ENCODE results near the gene MYO3B.

The MYO3B gene

DNA sequence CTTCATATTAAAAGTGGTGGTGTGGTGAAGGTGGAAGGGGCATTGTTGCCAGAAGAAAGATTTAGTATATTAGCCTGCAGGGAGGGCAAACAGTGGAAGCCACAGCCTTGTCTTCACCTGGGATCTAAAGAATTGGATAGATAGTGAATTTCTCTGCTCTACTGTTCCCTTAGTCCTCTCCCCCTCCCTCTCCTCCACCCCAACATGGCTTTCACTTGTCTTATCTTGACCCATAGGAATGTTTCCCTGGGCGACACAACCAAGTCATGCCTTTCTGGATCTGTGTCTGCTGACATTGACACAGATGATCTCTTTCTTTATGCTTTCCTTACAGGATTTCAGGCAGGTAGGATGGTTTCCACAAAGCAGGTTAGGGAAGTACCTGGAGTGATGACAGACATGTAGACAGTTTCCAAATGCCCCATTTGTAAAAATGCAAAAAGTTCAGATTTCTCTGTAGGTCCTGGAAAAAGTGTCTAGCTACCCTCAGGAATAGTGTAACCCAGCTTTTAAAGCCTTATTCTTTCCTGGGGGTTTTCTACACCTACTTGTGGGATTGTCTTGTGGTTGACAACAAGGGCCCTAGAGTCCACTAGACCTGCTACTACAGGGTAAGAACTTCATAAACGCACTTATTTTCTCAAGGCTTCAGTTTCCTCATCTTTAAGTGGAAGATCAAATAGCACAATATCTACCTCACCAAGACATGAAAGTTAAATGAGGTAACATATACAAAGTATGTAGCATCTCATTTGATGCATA is 353.0 kb downstream of the MYO3B start:
- H2BK12ac ChIP-seq (ENCODE audit: low read length), result no peak overlapping the region
- H3K9me3 ChIP-seq (ENCODE audit: insufficient read depth, low read depth, low read length), result no peaks in the 10 kb centered on the region
- H2BK5ac ChIP-seq (ENCODE audit: low read depth, low read length, poor library complexity), result no peak overlapping the region
- H2AFZ ChIP-seq (ENCODE audit: insufficient read depth, low read length, poor library complexity), result no peak overlapping the region
- H2AK5ac ChIP-seq (ENCODE audit: low read length), result no peak overlapping the region
- H3K27me3 ChIP-seq (ENCODE audit: insufficient read depth, low read length), result no peaks in the 10 kb centered on the region
- H3K27ac ChIP-seq (ENCODE audit: low read depth, low read length), result no peak overlapping the region
- WGBS (ENCODE audit: extremely low coverage, insufficient coverage, insufficient read length), result no CpG with 5 or more reads among the region's 2 CpGs
- no peak overlapping the region for H3K23ac ChIP-seq (ENCODE audit: low read length)
- H3K14ac ChIP-seq (ENCODE audit: low read length), result no peak overlapping the region
- H3K4ac ChIP-seq (ENCODE audit: low read depth, low read length), result no peak overlapping the region
- no peak overlapping the region for H4K8ac ChIP-seq (ENCODE audit: low read depth, low read length)
- H4K12ac ChIP-seq (ENCODE audit: low read depth, low read length), result no peak overlapping the region
- no peak overlapping the region for H3K4me3 ChIP-seq (ENCODE audit: low read depth, low read length)
- H3K9ac ChIP-seq (ENCODE audit: low read length), result no peak overlapping the region
- no peaks in the 10 kb centered on the region for H3K79me2 ChIP-seq (ENCODE audit: control insufficient read depth, insufficient read depth, low read length, poor library complexity)
- no peak for DNase-seq
- H3K4me2 ChIP-seq (ENCODE audit: low read length), result no peak overlapping the region
- H2BK120ac ChIP-seq (ENCODE audit: insufficient read depth, low read length, poor library complexity), result no peak overlapping the region
- no peak overlapping the region for H4K91ac ChIP-seq (ENCODE audit: low read depth, low read length)
- no peaks in the 10 kb centered on the region for H3K4me1 ChIP-seq (ENCODE audit: control insufficient read depth in 1 of 2, insufficient read depth in 2 of 2, low read length in 2 of 2)
- H3K79me1 ChIP-seq (ENCODE audit: low read length), result no peaks in the 10 kb centered on the region
- no peaks in the 10 kb centered on the region for H3K36me3 ChIP-seq (ENCODE audit: control insufficient read depth in 1 of 2, insufficient read depth in 2 of 2, low read length in 2 of 2)
- no peak overlapping the region for H3K18ac ChIP-seq (ENCODE audit: low read length)

DNA sequence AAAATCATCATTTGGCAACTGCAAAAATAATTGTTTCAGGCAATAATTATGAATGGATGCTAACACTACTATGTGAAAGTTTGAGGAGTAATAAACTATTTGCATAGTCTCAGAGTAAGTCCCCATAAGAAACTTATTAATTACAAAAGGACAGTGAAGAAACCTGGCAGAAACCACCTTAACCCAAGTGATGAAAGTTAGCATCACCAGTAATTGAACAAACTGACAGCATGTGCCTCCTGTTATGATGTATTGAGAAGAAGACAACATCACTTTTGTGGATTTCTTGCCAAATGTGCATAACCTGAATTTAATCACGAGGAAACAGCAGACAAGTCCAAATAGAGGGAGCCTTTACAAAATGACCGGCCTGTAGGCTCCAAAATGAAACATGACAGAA is 353.9 kb downstream of the MYO3B start:
- Histone ChIP-seq H3K36me3 (ENCODE audit: control insufficient read depth in 1 of 2, insufficient read depth in 2 of 2, low read length in 2 of 2) (no peaks in the 10 kb centered on the region), H2AK5ac (ENCODE audit: low read length) (no peak overlapping the region), H2AFZ (ENCODE audit: insufficient read depth, low read length, poor library complexity) (no peak overlapping the region), H3K27me3 (ENCODE audit: insufficient read depth, low read length) (no peaks in the 10 kb centered on the region), H3K23ac (ENCODE audit: low read length) (no peak overlapping the region), H3K9ac (ENCODE audit: low read length) (no peak overlapping the region), H3K4me1 (ENCODE audit: control insufficient read depth in 1 of 2, insufficient read depth in 2 of 2, low read length in 2 of 2) (no peaks in the 10 kb centered on the region), H2BK120ac (ENCODE audit: insufficient read depth, low read length, poor library complexity) (no peak overlapping the region), H3K14ac (ENCODE audit: low read length) (no peak overlapping the region), H4K12ac (ENCODE audit: low read depth, low read length) (no peak overlapping the region), H4K8ac (ENCODE audit: low read depth, low read length) (no peak overlapping the region), H3K9me3 (ENCODE audit: insufficient read depth, low read depth, low read length) (no peaks in the 10 kb centered on the region), H3K79me1 (ENCODE audit: low read length) (no peaks in the 10 kb centered on the region), H3K4ac (ENCODE audit: low read depth, low read length) (no peak overlapping the region), H2BK5ac (ENCODE audit: low read depth, low read length, poor library complexity) (no peak overlapping the region), H3K4me3 (ENCODE audit: low read depth, low read length) (no peak overlapping the region), H3K79me2 (ENCODE audit: control insufficient read depth, insufficient read depth, low read length, poor library complexity) (no peaks in the 10 kb centered on the region), H3K27ac (ENCODE audit: low read depth, low read length) (no peak overlapping the region), H3K18ac (ENCODE audit: low read length) (no peak overlapping the region), H3K4me2 (ENCODE audit: low read length) (no peak overlapping the region), H2BK12ac (ENCODE audit: low read length) (no peak overlapping the region), H4K91ac (ENCODE audit: low read depth, low read length) (no peak overlapping the region)
- no peak for DNase-seq
- WGBS (ENCODE audit: extremely low coverage, insufficient coverage, insufficient read length), result no CpG with 5 or more reads among the region's 2 CpGs

DNA sequence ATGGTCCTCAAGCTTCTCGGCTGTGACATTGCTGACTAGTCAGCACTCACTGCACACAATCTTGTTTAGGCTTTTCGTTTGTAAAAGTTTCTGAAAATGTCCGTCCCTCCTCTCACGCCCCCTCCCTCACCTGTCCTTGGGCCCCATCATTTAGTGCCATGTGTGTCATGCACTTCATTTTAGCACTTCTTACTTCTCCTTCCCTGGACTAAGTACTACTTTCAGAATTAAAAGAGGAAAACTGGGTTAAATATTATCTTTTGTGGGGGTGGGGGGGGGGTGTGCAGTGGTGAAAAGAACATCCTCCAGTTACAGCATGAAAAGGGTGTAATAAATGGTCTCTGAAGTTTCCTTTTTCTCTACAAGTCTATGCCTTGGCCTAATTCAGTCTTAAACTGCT is 355.2 kb downstream of the MYO3B start:
- no peak for DNase-seq
- H3K18ac ChIP-seq (ENCODE audit: low read length), result no peak overlapping the region

DNA sequence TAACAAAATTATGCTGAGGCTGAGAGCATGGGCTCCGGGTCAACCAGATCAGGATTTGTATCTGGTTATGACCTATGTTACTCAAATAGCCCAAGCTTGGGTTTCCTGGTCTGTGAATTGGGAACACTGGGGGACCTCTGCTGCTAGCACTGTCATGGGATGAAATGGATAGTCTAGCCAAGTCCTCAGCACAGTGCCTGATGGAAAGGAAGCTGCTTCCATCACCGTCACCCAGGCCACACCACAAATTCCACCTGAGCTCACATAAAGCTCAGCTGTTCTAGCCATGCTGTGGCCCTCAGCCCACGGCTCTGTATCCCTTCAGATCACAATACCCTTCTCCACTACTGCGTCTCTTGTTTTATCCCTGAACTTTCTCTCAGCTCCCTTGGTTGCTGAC is 357.6 kb downstream of the MYO3B start:
- H4K8ac ChIP-seq (ENCODE audit: low read depth, low read length), result no peak overlapping the region
- H4K12ac ChIP-seq (ENCODE audit: low read depth, low read length), result no peak overlapping the region
- no peak overlapping the region for H3K23ac ChIP-seq (ENCODE audit: low read length)
- DNase-seq, result no peak
- H3K9me3 ChIP-seq (ENCODE audit: insufficient read depth, low read depth, low read length), result no peaks in the 10 kb centered on the region
- no peak overlapping the region for H3K9ac ChIP-seq (ENCODE audit: low read length)
- no peak overlapping the region for H2AK5ac ChIP-seq (ENCODE audit: low read length)
- H3K14ac ChIP-seq (ENCODE audit: low read length), result no peak overlapping the region
- H3K36me3 ChIP-seq (ENCODE audit: control insufficient read depth in 1 of 2, insufficient read depth in 2 of 2, low read length in 2 of 2), result no peaks in the 10 kb centered on the region
- H3K27me3 ChIP-seq (ENCODE audit: insufficient read depth, low read length), result no peaks in the 10 kb centered on the region
- H3K18ac ChIP-seq (ENCODE audit: low read length), result no peak overlapping the region
- no CpG with 5 or more reads among the region's 4 CpGs for WGBS (ENCODE audit: extremely low coverage, insufficient coverage, insufficient read length)
- no peak overlapping the region for H2BK5ac ChIP-seq (ENCODE audit: low read depth, low read length, poor library complexity)
- no peak overlapping the region for H3K4ac ChIP-seq (ENCODE audit: low read depth, low read length)
- H2BK120ac ChIP-seq (ENCODE audit: insufficient read depth, low read length, poor library complexity), result no peak overlapping the region
- no peaks in the 10 kb centered on the region for H3K79me2 ChIP-seq (ENCODE audit: control insufficient read depth, insufficient read depth, low read length, poor library complexity)
- H3K4me1 ChIP-seq (ENCODE audit: control insufficient read depth in 1 of 2, insufficient read depth in 2 of 2, low read length in 2 of 2), result no peaks in the 10 kb centered on the region
- no peak overlapping the region for H3K27ac ChIP-seq (ENCODE audit: low read depth, low read length)
- no peak overlapping the region for H4K91ac ChIP-seq (ENCODE audit: low read depth, low read length)
- no peaks in the 10 kb centered on the region for H3K79me1 ChIP-seq (ENCODE audit: low read length)
- no peak overlapping the region for H2BK12ac ChIP-seq (ENCODE audit: low read length)
- no peak overlapping the region for H3K4me2 ChIP-seq (ENCODE audit: low read length)
- no peak overlapping the region for H2AFZ ChIP-seq (ENCODE audit: insufficient read depth, low read length, poor library complexity)
- H3K4me3 ChIP-seq (ENCODE audit: low read depth, low read length), result no peak overlapping the region

More for the DNA sequence above, 355.2 kb downstream of the MYO3B start:
- Histone ChIP-seq H3K4me2 (ENCODE audit: low read length) (no peak overlapping the region), H3K14ac (ENCODE audit: low read length) (no peak overlapping the region), H3K36me3 (ENCODE audit: control insufficient read depth in 1 of 2, insufficient read depth in 2 of 2, low read length in 2 of 2) (no peaks in the 10 kb centered on the region), H3K79me2 (ENCODE audit: control insufficient read depth, insufficient read depth, low read length, poor library complexity) (no peaks in the 10 kb centered on the region), H3K4ac (ENCODE audit: low read depth, low read length) (no peak overlapping the region), H4K12ac (ENCODE audit: low read depth, low read length) (no peak overlapping the region), H2BK120ac (ENCODE audit: insufficient read depth, low read length, poor library complexity) (no peak overlapping the region), H4K91ac (ENCODE audit: low read depth, low read length) (no peak overlapping the region), H3K9ac (ENCODE audit: low read length) (no peak overlapping the region), H4K8ac (ENCODE audit: low read depth, low read length) (no peak overlapping the region), H2BK12ac (ENCODE audit: low read length) (no peak overlapping the region), H2AK5ac (ENCODE audit: low read length) (no peak overlapping the region), H3K27ac (ENCODE audit: low read depth, low read length) (no peak overlapping the region), H3K4me1 (ENCODE audit: control insufficient read depth in 1 of 2, insufficient read depth in 2 of 2, low read length in 2 of 2) (no peaks in the 10 kb centered on the region), H3K9me3 (ENCODE audit: insufficient read depth, low read depth, low read length) (no peaks in the 10 kb centered on the region), H3K23ac (ENCODE audit: low read length) (no peak overlapping the region), H2AFZ (ENCODE audit: insufficient read depth, low read length, poor library complexity) (no peak overlapping the region), H3K79me1 (ENCODE audit: low read length) (no peaks in the 10 kb centered on the region), H3K27me3 (ENCODE audit: insufficient read depth, low read length) (no peaks in the 10 kb centered on the region), H2BK5ac (ENCODE audit: low read depth, low read length, poor library complexity) (no peak overlapping the region), H3K4me3 (ENCODE audit: low read depth, low read length) (no peak overlapping the region)
- no CpG with 5 or more reads among the region's 4 CpGs for WGBS (ENCODE audit: extremely low coverage, insufficient coverage, insufficient read length)

All from trophoblast cell (in vitro differentiated cells and primary cell).